Tibial nerve (tissue), 3 donors: ENCODE results near the gene CERS2.

Experiments used
- POLR2A ChIP-seq, 2 donors: fragments of 450-650 bp; IDR thresholded peaks; one replicate each; pipeline ENCODE4 v1.6.1; 2017; ENCODE audit warnings: antibody characterized with exemption in 2 of 2, mild to moderate bottlenecking in 2 of 2, moderate library complexity in 2 of 2
- TF ChIP-seq, protein P1 (sequence below), 5 experiments: fragments of 200-600 bp in 3 of 5; fragments of 450-650 bp in 2 of 5; sonication (generic) in 3 of 5; IDR thresholded peaks; one replicate each; pipeline ENCODE4 v1.5.1; 2016 to 2019; ENCODE audit warnings: antibody characterized with exemption in 5 of 5, mild to moderate bottlenecking in 3 of 5, moderate library complexity in 2 of 5

DNA sequence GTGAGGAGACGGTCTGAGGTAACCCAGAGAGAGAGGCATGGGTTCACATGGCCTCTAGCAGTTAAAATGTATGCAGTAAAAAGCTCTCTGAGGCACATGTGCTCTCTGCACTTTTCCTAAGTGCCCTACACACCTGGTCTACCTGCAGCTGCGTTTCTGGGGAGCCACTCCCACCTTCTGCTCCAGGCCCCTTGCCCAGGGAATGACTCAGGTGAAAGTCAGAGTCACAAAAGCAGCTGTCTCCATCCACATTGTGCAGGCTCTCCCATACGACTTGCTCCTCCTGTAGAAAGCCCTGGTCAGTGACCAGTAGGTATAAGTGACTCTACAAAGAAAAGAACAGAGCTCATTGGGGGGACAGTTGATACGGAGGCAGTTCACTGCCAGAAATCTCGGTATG lies 23.3 kb upstream of the CERS2 start:
- TF ChIP-seq POLR2A (IDR thresholded peaks at IDR 0.05), result no peak
- TF ChIP-seq, protein P1, sequence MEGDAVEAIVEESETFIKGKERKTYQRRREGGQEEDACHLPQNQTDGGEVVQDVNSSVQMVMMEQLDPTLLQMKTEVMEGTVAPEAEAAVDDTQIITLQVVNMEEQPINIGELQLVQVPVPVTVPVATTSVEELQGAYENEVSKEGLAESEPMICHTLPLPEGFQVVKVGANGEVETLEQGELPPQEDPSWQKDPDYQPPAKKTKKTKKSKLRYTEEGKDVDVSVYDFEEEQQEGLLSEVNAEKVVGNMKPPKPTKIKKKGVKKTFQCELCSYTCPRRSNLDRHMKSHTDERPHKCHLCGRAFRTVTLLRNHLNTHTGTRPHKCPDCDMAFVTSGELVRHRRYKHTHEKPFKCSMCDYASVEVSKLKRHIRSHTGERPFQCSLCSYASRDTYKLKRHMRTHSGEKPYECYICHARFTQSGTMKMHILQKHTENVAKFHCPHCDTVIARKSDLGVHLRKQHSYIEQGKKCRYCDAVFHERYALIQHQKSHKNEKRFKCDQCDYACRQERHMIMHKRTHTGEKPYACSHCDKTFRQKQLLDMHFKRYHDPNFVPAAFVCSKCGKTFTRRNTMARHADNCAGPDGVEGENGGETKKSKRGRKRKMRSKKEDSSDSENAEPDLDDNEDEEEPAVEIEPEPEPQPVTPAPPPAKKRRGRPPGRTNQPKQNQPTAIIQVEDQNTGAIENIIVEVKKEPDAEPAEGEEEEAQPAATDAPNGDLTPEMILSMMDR (IDR thresholded peaks at IDR 0.05), result no peak
